Anterior cingulate cortex (tissue), 58 donors: ENCODE measurements around the gene SLC12A4.
"Not testable (repeated sequence)": the region's sequence is repeated elsewhere in the genome, so short reads cannot be mapped to it uniquely, and the experiment has no call there.

Experiments
- DNase-seq, 58 donors: peaks; one replicate each; lab custom pipeline; 2025; lab: John Stamatoyannopoulos, UW

SLC12A4 gene

GRCh38 chr16:67944690-67945391, 23.6 kb downstream of the SLC12A4 start:
- DNase-seq: no peak

- DNase-seq: peak in 55 of 58 donors; percentile 17 to 92 (median 76)
Observed at GRCh38 chr16:67943619-67944504, 24.6 kb downstream of the SLC12A4 start, which contains the start of gene LCAT. Gene LCAT, minus strand, starts transcription at chr16:67944120. Its CDS starts 19 bp downstream, at chr16:67944101.

- DNase-seq: no peak
Observed at GRCh38 chr16:67943256-67943618, 25.2 kb downstream of the SLC12A4 start.

GRCh38 chr16:67942510-67943255, 25.8 kb downstream of the SLC12A4 start:
- DNase-seq: no peak

GRCh38 chr16:67942200-67942509, 26.3 kb downstream of the SLC12A4 start:
- DNase-seq: peak in 8 of 58 donors; percentile 7 to 42 (median 24)

- no peak for DNase-seq
Observed at GRCh38 chr16:67941469-67942199, 26.8 kb downstream of the SLC12A4 start.

GRCh38 chr16:67940446-67941089, 27.9 kb downstream of the SLC12A4 start:
- no peak for DNase-seq

- no peak for DNase-seq
Observed at GRCh38 chr16:67939507-67940445, 28.7 kb downstream of the SLC12A4 start.

- not testable (repeated sequence) for DNase-seq
Observed at GRCh38 chr16:67937713-67938112, 30.7 kb downstream of the SLC12A4 start.

GRCh38 chr16:67936880-67937605, 31.4 kb downstream of the SLC12A4 start:
- peak in 8 of 58 donors; percentile 25 to 59 (median 46) for DNase-seq

GRCh38 chr16:67936124-67936879, 32.1 kb downstream of the SLC12A4 start, which contains the start of gene PSMB10:
Gene PSMB10, minus strand, starts transcription at chr16:67936850. Its CDS starts 101 bp downstream, at chr16:67936749.
- peak in 35 of 58 donors; percentile 17 to 71 (median 53) for DNase-seq

- peak; percentile 60 to 98 (median 94) for DNase-seq
Observed at GRCh38 chr16:67935402-67936123, 32.9 kb downstream of the SLC12A4 start.

- DNase-seq: peak in 2 of 58 donors; percentile 53 to 57
Observed at GRCh38 chr16:67935101-67935401, 33.4 kb downstream of the SLC12A4 start.

- DNase-seq: peak in 2 of 58 donors; percentile 26 to 35
Observed at GRCh38 chr16:67934306-67935100, 33.9 kb downstream of the SLC12A4 start.

GRCh38 chr16:67933805-67934204, 34.6 kb downstream of the SLC12A4 start:
- no peak for DNase-seq

- no peak for DNase-seq
Observed at GRCh38 chr16:67932462-67932840, 36.0 kb downstream of the SLC12A4 start.
